Mesenchymal stem cell (in vitro differentiated cells and primary cell): ENCODE data around the gene CDH16.

Experiments
- DNase-seq: peaks from one replicate; pipeline ENCODE4 v3.0.0-alpha.2; 2013
- H2AFZ ChIP-seq: one replicate; pipeline ENCODE4 v1.6.1; 2013; ENCODE audit warnings: low read depth, mild to moderate bottlenecking, control low read depth, inconsistent platforms, low read length, moderate library complexity
- H2AK5ac ChIP-seq: 2 replicates; pipeline ENCODE4 v1.6.1; 2013; ENCODE audit warnings: low read length, moderate library complexity, mild to moderate bottlenecking, inconsistent platforms; ENCODE audit not compliant: severe bottlenecking
- H2BK120ac ChIP-seq: one replicate; pipeline ENCODE4 v1.6.1; 2013; ENCODE audit warnings: low read depth, mild to moderate bottlenecking, inconsistent platforms, low read length, moderate library complexity
- H2BK12ac ChIP-seq, 2 experiments: one replicate each; pipeline ENCODE4 v1.6.1; 2013; ENCODE audit warnings: inconsistent platforms in 2 of 2, low read length in 2 of 2, mild to moderate bottlenecking in 2 of 2, moderate library complexity in 2 of 2, control low read depth in 1 of 2
- H2BK15ac ChIP-seq: one replicate; pipeline ENCODE4 v1.6.1; 2013; ENCODE audit warnings: mild to moderate bottlenecking, low read depth, inconsistent platforms; ENCODE audit not compliant: poor library complexity, severe bottlenecking
- H2BK5ac ChIP-seq: 2 replicates; pipeline ENCODE4 v1.6.1; 2013; ENCODE audit warnings: low read depth, mild to moderate bottlenecking, low read length, control low read depth, inconsistent platforms; ENCODE audit not compliant: poor library complexity, severe bottlenecking
- H3K14ac ChIP-seq, 2 experiments: one replicate each; pipeline ENCODE4 v1.6.1; 2013; ENCODE audit warnings: inconsistent platforms in 2 of 2, low read length in 2 of 2, control low read depth in 1 of 2, mild to moderate bottlenecking in 1 of 2, moderate library complexity in 1 of 2
- H3K18ac ChIP-seq, 2 experiments: one replicate each; pipeline ENCODE4 v1.6.1; 2013; ENCODE audit warnings: inconsistent platforms in 2 of 2, low read length in 2 of 2, control low read depth in 1 of 2, low read depth in 1 of 2, mild to moderate bottlenecking in 1 of 2
- H3K23ac ChIP-seq, 2 experiments: one replicate each; pipeline ENCODE4 v1.6.1; 2013; ENCODE audit warnings: inconsistent platforms in 2 of 2, low read length in 2 of 2, mild to moderate bottlenecking in 2 of 2, moderate library complexity in 2 of 2, control low read depth in 1 of 2
- H3K27ac ChIP-seq: 2 replicates; pipeline ENCODE4 v1.5.1; 2013; ENCODE audit warnings: mild to moderate bottlenecking, moderate library complexity, low read length, control low read depth, inconsistent platforms; ENCODE audit not compliant: poor library complexity, severe bottlenecking
- H3K27me3 ChIP-seq, 2 experiments: 2 replicates each; pipeline versions ENCODE4 v1.6.1 to v1.7.0; 2013; ENCODE audit warnings: low read length in 2 of 2, mild to moderate bottlenecking in 2 of 2, moderate library complexity in 2 of 2, control low read depth in 1 of 2, inconsistent platforms in 1 of 2; ENCODE audit not compliant: control insufficient read depth in 1 of 2, insufficient read depth in 1 of 2
- H3K36me3 ChIP-seq, 2 experiments: 2 replicates each; pipeline versions ENCODE4 v1.6.1 to v1.7.0; 2013; ENCODE audit warnings: low read length in 2 of 2, control low read depth in 1 of 2, inconsistent platforms in 1 of 2, low read depth in 1 of 2, mild to moderate bottlenecking in 1 of 2; ENCODE audit not compliant: insufficient read depth in 2 of 2, control insufficient read depth in 1 of 2
- H3K4ac ChIP-seq, 2 experiments: one replicate each; pipeline ENCODE4 v1.6.1; 2013; ENCODE audit warnings: inconsistent platforms in 2 of 2, low read length in 2 of 2, mild to moderate bottlenecking in 2 of 2, moderate library complexity in 2 of 2, control low read depth in 1 of 2, low read depth in 1 of 2
- H3K4me1 ChIP-seq: 2 replicates; pipeline ENCODE4 v1.6.1; 2013; ENCODE audit warnings: low read depth, low read length, control low read depth; ENCODE audit not compliant: control insufficient read depth, insufficient read depth
- H3K4me2 ChIP-seq: 2 replicates; pipeline ENCODE4 v1.6.1; 2013; ENCODE audit warnings: low read length, mild to moderate bottlenecking, inconsistent platforms; ENCODE audit not compliant: poor library complexity, severe bottlenecking
- H3K4me3 ChIP-seq, 2 experiments: 2 replicates each; pipeline versions ENCODE4 v1.5.1 to v1.7.0; 2013; ENCODE audit warnings: low read length in 2 of 2, mild to moderate bottlenecking in 2 of 2, control low read depth in 1 of 2, low read depth in 1 of 2; ENCODE audit not compliant: insufficient read depth in 1 of 2
- H3K79me1 ChIP-seq: replicated peaks from 2 replicates; pipeline ENCODE4 v1.6.1; 2013; ENCODE audit warnings: mild to moderate bottlenecking, control low read depth, low read length, inconsistent platforms; ENCODE audit not compliant: poor library complexity, severe bottlenecking
- H3K9ac ChIP-seq: 2 replicates; pipeline ENCODE4 v1.7.0; 2013; ENCODE audit warnings: mild to moderate bottlenecking, low read length, moderate library complexity
- H3K9me3 ChIP-seq: 2 replicates; pipeline ENCODE4 v1.7.0; 2013; ENCODE audit warnings: mild to moderate bottlenecking, low read length; ENCODE audit not compliant: control insufficient read depth
- H4K8ac ChIP-seq: one replicate; pipeline ENCODE4 v1.6.1; 2013; ENCODE audit warnings: inconsistent platforms, mild to moderate bottlenecking, low read length, moderate library complexity
- H4K91ac ChIP-seq: one replicate; pipeline ENCODE4 v1.6.1; 2013; ENCODE audit warnings: mild to moderate bottlenecking, low read length, inconsistent platforms
- WGBS: methylation state at CpG from one replicate; pipeline ENCODE4 v1.1.7; 2013; ENCODE audit warnings: mixed read lengths; 5-methylcytosine and 5-hydroxymethylcytosine counted together

Gene CDH16

GRCh38 chr16:66961065-66961744, 42.5 kb upstream of the CDH16 start, which contains the start of gene CES3:
TSS of gene CES3 (plus strand) at chr16:66961266. CDS start at chr16:66961308, 42 bp downstream.
- H2BK5ac ChIP-seq = no peak within 1 kb of the TSS
- peaks cover 24 to 31% of the 10 kb centered on the region in 2 experiments for H3K27me3 ChIP-seq
- H2AK5ac ChIP-seq = no peak within 1 kb of the TSS
- no peak within 1 kb of the TSS for H2BK120ac ChIP-seq
- 66% methylated on average over 16 of the region's 16 CpGs for WGBS
- H3K4ac ChIP-seq = no peak within 1 kb of the TSS
- no peak within 1 kb of the TSS for H3K14ac ChIP-seq
- H3K27ac ChIP-seq = no peak within 1 kb of the TSS
- no peaks in the 10 kb centered on the region for H3K9me3 ChIP-seq
- H3K23ac ChIP-seq = no peak within 1 kb of the TSS
- peak; percentile 74 for DNase-seq
- no peak within 1 kb of the TSS for H2BK15ac ChIP-seq
- no peak within 1 kb of the TSS for H2AFZ ChIP-seq
- no peak within 1 kb of the TSS for H3K4me3 ChIP-seq
- H3K4me2 ChIP-seq = no peak within 1 kb of the TSS
- no peaks in the 10 kb centered on the region for H3K4me1 ChIP-seq
- no peak within 1 kb of the TSS for H2BK12ac ChIP-seq
- H3K18ac ChIP-seq = no peak within 1 kb of the TSS
- H3K36me3 ChIP-seq = no peaks in the 10 kb centered on the region
- H4K91ac ChIP-seq = no peak within 1 kb of the TSS
- H4K8ac ChIP-seq = no peak within 1 kb of the TSS
- no peak within 1 kb of the TSS for H3K9ac ChIP-seq
- no peaks in the 10 kb centered on the region for H3K79me1 ChIP-seq

- Histone ChIP-seq H3K14ac (no peak overlapping the region), H3K4me2 (no peak overlapping the region), H2AFZ (no peak overlapping the region), H3K4me3 (no peak overlapping the region), H3K36me3 (no peaks in the 10 kb centered on the region), H2BK120ac (no peak overlapping the region), H3K27me3 (peaks cover 15 to 25% of the 10 kb centered on the region in 2 experiments), H3K4ac (no peak overlapping the region), H2BK12ac (no peak overlapping the region), H2BK5ac (no peak overlapping the region), H3K4me1 (no peaks in the 10 kb centered on the region), H2AK5ac (no peak overlapping the region), H2BK15ac (no peak overlapping the region), H3K9ac (no peak overlapping the region), H3K18ac (no peak overlapping the region), H4K8ac (no peak overlapping the region), H3K9me3 (no peaks in the 10 kb centered on the region), H3K27ac (no peak overlapping the region), H3K79me1 (no peaks in the 10 kb centered on the region), H4K91ac (no peak overlapping the region), H3K23ac (no peak overlapping the region)
- DNase-seq = no peak
- 90% methylated on average over 1 of the region's 1 CpG for WGBS
Measured at GRCh38 chr16:66960270-66960669, 41.6 kb upstream of the CDH16 start.

DNA sequence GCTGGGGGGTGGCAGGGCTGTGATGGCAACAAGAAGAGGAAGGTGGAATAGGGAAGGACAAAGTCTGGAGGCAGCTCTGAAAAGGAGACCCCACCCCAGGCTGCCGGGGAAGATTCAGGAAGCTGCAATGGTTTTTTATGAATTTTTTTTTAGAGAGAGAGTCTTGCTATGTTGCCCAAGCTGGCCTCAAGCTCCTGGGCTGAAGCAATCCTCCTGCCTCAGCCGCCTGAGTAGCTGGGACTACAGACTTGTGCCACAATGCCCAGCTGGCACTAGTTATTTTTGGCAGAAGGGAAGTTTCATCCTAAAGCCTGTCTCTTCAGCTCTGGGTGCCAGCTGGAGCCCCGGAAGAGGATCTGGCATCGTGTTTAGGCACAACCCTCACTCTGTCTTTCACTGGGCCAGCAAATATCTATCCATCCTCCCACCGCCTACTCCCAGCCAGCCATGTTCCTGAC, 41.0 kb upstream of the CDH16 start:
- no peak overlapping the region for H3K23ac ChIP-seq
- H3K4me1 ChIP-seq = no peaks in the 10 kb centered on the region
- peaks cover 10 to 20% of the 10 kb centered on the region in 2 experiments for H3K27me3 ChIP-seq
- no peaks in the 10 kb centered on the region for H3K79me1 ChIP-seq
- no peaks in the 10 kb centered on the region for H3K9me3 ChIP-seq
- H2BK5ac ChIP-seq = no peak overlapping the region
- no peak overlapping the region for H2BK12ac ChIP-seq
- H3K9ac ChIP-seq = no peak overlapping the region
- no peak overlapping the region for H2BK120ac ChIP-seq
- H3K14ac ChIP-seq = no peak overlapping the region
- no peak overlapping the region for H4K8ac ChIP-seq
- no peak overlapping the region for H3K4me3 ChIP-seq
- no peaks in the 10 kb centered on the region for H3K36me3 ChIP-seq
- H2AK5ac ChIP-seq = no peak overlapping the region
- H3K27ac ChIP-seq = no peak overlapping the region
- H3K4ac ChIP-seq = no peak overlapping the region
- no peak overlapping the region for H3K18ac ChIP-seq
- no peak overlapping the region for H4K91ac ChIP-seq
- 82% methylated on average over 5 of the region's 5 CpGs for WGBS
- H3K4me2 ChIP-seq = no peak overlapping the region
- H2AFZ ChIP-seq = no peak overlapping the region
- no peak for DNase-seq
- no peak overlapping the region for H2BK15ac ChIP-seq

DNA sequence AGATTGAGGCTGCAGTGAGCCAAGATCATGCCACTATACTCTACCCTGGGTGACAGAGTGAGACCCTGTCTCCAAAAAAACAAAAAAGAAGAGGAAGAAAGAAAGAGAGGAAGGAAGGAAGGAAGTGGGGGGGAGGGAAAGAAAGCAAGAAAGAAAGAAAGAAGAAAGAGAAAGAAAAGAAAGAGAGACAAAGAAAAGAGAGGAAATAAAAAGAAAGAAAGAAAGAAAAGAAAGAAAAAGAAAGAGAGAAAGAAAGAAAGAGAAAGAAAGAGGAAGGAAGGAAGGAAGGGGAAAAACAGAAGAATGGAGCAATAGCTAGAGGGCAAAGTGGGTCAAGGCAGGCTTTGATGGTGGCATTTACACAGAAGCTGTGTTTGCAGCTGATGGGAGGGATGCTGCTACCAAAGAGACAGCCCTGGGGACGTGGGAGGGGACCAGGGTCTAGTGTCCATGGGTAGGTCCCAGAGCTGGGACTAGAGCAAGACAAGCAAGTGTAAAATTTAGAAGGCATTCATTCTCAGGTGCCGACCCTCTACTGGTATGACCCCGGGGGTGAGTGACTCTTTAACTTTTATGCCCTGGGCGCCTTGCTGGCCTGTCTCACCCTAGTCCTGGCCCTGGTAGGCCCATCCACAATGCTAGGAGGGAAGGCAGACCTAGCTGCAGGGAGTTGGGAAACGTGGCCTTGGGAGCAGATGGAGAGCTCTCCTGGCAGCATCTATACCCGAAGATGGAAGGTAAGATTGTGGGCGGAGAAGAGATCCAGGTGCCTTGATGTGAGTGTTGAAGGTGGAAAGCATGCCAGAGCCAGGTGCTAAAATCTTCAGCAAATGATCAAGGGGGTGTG, 40.4 kb upstream of the CDH16 start:
- WGBS = 72% methylated on average over 7 of the region's 7 CpGs

More for the DNA sequence above, 40.4 kb upstream of the CDH16 start:
- peaks cover 3 to 13% of the 10 kb centered on the region in 2 experiments for H3K27me3 ChIP-seq
- H3K27ac ChIP-seq = no peak overlapping the region
- H2BK15ac ChIP-seq = no peak overlapping the region
- no peak overlapping the region for H3K14ac ChIP-seq
- H4K8ac ChIP-seq = no peak overlapping the region
- no peaks in the 10 kb centered on the region for H3K79me1 ChIP-seq
- no peak overlapping the region for H3K4me3 ChIP-seq
- DNase-seq = no peak
- H3K18ac ChIP-seq = no peak overlapping the region
- H3K4me1 ChIP-seq = no peaks in the 10 kb centered on the region
- no peak overlapping the region for H2AFZ ChIP-seq
- no peak overlapping the region for H3K4ac ChIP-seq
- H3K9me3 ChIP-seq = no peaks in the 10 kb centered on the region
- no peak overlapping the region for H3K9ac ChIP-seq
- H2BK5ac ChIP-seq = no peak overlapping the region
- no peak overlapping the region for H4K91ac ChIP-seq
- no peak overlapping the region for H2AK5ac ChIP-seq
- H2BK120ac ChIP-seq = no peak overlapping the region
- H3K23ac ChIP-seq = no peak overlapping the region
- no peak overlapping the region for H3K4me2 ChIP-seq
- no peak overlapping the region for H2BK12ac ChIP-seq
- H3K36me3 ChIP-seq = no peaks in the 10 kb centered on the region
